NOMO-1 treated with DMSO at 0.1 percent for 48 hours (cell line): ENCODE data around the gene LRRC18.

ENCODE experiments used
- DNase-seq: peaks from one replicate; lab custom pipeline; 2025; ENCODE audit not compliant: unreplicated experiment; lab: John Stamatoyannopoulos, UW

Gene LRRC18

GRCh38 chr10:48883701-48884100 lies 55.9 kb downstream of the LRRC18 start:
- no peak for DNase-seq

- no peak for DNase-seq
Observed at GRCh38 chr10:48882881-48883280, 56.8 kb downstream of the LRRC18 start.

GRCh38 chr10:48881937-48882336 lies 57.7 kb downstream of the LRRC18 start:
- DNase-seq, result no peak

- DNase-seq, result no peak
Observed at GRCh38 chr10:48880016-48880705, 59.5 kb downstream of the LRRC18 start.

GRCh38 chr10:48879451-48879850 lies 60.2 kb downstream of the LRRC18 start:
- no peak for DNase-seq

GRCh38 chr10:48878091-48878490 lies 61.5 kb downstream of the LRRC18 start:
- no peak for DNase-seq

- DNase-seq, result no peak
Observed at GRCh38 chr10:48872234-48872633, 67.4 kb downstream of the LRRC18 start.
